ENCODE results near the gene GMPPA. TPM values are rescaled to one million over a fixed set of nuclear protein-coding genes. Genes with fewer than 3 reads are reported as not detected.

GMPPA gene
- total and polyA plus RNA-seq, 2 donors (not counting 1 experiment from before 2014, with no cell fraction given) = 38.3 to 59.7 TPM

DNA sequence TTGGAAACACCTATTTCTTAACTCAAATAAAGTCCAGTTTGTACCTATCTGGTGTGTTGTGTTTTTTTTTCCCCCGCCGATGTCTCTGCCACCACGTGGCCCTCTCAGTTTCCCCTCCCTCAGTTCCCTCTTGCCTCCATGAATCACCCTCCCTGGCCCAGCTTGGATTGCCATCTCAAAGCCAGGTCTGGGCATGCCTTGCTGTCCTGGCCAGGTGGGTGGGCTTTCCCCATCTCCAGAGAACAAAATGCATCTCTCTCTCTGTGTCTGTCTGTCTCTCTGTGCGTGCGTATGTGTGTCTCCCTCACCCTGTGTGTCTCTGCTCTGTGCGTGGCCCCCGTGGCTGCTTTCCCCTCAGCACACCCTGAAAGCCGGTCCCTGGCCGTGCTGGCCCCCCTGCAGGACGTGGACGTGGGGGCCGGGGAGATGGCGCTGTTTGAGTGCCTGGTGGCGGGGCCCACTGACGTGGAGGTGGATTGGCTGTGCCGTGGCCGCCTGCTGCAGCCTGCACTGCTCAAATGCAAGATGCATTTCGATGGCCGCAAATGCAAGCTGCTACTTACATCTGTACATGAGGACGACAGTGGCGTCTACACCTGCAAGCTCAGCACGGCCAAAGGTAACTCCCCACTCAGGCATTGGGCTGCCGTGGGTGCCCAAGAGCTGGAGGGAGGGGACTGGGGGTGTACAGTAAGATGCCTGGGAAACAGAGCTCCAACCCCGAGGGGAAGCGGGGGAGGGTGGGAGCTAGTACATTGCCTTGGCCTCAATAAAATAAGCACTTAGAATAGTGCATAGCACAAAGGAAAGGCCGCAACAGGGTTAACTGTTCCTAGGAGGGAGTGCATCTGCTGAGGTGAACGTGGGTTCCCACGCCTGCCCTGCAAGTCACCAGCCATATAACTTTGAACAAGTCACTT, 31.6 kb upstream of the GMPPA start:
- Histone ChIP-seq H2AFZ (ENCODE audit: low read length) (no peak overlapping the region), H3K27ac (ENCODE audit: insufficient read depth, low read length) (no peak overlapping the region), H3K4me3 (replicated peaks in 1 of 4; ENCODE audit: control extremely low read depth in 1 of 4, insufficient read depth in 1 of 4, low read depth in 3 of 4, low read length in 4 of 4) (no peak overlapping the region), H3K79me2 (ENCODE audit: control insufficient read depth, insufficient read depth, low read length) (no peaks in the 10 kb centered on the region), H3K9ac (ENCODE audit: insufficient read depth, low read length) (no peak overlapping the region), H3K4me2 (ENCODE audit: extremely low read depth, insufficient read depth, low read length) (no peak overlapping the region), H4K20me1 (ENCODE audit: control insufficient read depth, extremely low read depth, insufficient read depth, low read length) (no peaks in the 10 kb centered on the region), H3K27me3 (ENCODE audit: control insufficient read depth, insufficient read depth, low read length) (no peaks in the 10 kb centered on the region), H3K9me3 (ENCODE audit: control insufficient read depth, insufficient read depth, low read depth, low read length) (no peaks in the 10 kb centered on the region), H3K36me3 (ENCODE audit: control insufficient read depth, insufficient read depth, low read length) (peaks cover 7% of the 10 kb centered on the region), H3K4me1 (ENCODE audit: control insufficient read depth, extremely low read depth, insufficient read depth, low read length) (peaks cover 7% of the 10 kb centered on the region)
- TF ChIP-seq EZH2 (IDR thresholded peaks at IDR 0.05; ENCODE audit: low read length, missing control alignments) = no peak
- TF ChIP-seq, protein P1, sequence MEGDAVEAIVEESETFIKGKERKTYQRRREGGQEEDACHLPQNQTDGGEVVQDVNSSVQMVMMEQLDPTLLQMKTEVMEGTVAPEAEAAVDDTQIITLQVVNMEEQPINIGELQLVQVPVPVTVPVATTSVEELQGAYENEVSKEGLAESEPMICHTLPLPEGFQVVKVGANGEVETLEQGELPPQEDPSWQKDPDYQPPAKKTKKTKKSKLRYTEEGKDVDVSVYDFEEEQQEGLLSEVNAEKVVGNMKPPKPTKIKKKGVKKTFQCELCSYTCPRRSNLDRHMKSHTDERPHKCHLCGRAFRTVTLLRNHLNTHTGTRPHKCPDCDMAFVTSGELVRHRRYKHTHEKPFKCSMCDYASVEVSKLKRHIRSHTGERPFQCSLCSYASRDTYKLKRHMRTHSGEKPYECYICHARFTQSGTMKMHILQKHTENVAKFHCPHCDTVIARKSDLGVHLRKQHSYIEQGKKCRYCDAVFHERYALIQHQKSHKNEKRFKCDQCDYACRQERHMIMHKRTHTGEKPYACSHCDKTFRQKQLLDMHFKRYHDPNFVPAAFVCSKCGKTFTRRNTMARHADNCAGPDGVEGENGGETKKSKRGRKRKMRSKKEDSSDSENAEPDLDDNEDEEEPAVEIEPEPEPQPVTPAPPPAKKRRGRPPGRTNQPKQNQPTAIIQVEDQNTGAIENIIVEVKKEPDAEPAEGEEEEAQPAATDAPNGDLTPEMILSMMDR (conservative IDR thresholded peaks at IDR 0.05 in 1 of 2, IDR thresholded peaks at IDR 0.05 in 1 of 2; ENCODE audit: low read depth in 1 of 2, low read length in 2 of 2) = no peak
- no peak for DNase-seq (ENCODE audit: low read depth in 2 of 2)

DNA sequence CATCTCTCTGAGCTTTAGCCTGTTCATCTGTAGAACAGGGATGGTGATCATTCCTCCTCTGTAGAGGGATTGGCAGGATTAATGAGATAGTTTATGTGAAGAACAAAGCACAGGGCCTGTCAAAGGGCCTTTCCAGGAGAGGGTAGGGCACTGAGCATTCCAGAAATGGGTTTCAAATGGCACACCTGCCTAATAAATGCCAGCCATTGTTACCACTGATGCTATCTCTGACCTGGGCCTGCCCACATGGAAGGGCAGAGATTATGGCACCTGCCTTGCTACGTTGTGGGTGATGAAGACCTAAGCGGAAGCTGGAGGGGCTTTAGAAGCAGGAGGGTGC, 31.0 kb upstream of the GMPPA start:
- H3K4me1 ChIP-seq (ENCODE audit: control insufficient read depth, extremely low read depth, insufficient read depth, low read length) = peaks cover 7% of the 10 kb centered on the region

More for the DNA sequence above, 31.0 kb upstream of the GMPPA start:
- H3K27me3 ChIP-seq (ENCODE audit: control insufficient read depth, insufficient read depth, low read length) = no peaks in the 10 kb centered on the region
- no peak overlapping the region for H3K4me2 ChIP-seq (ENCODE audit: extremely low read depth, insufficient read depth, low read length)
- no peak for TF ChIP-seq EZH2 (IDR thresholded peaks at IDR 0.05; ENCODE audit: low read length, missing control alignments)
- TF ChIP-seq, protein P1 (conservative IDR thresholded peaks at IDR 0.05 in 1 of 2, IDR thresholded peaks at IDR 0.05 in 1 of 2; ENCODE audit: low read depth in 1 of 2, low read length in 2 of 2) = no peak
- H3K27ac ChIP-seq (ENCODE audit: insufficient read depth, low read length) = no peak overlapping the region
- H3K9ac ChIP-seq (ENCODE audit: insufficient read depth, low read length) = no peak overlapping the region
- no peak overlapping the region for H3K4me3 ChIP-seq (replicated peaks in 1 of 4; ENCODE audit: control extremely low read depth in 1 of 4, insufficient read depth in 1 of 4, low read depth in 3 of 4, low read length in 4 of 4)
- H4K20me1 ChIP-seq (ENCODE audit: control insufficient read depth, extremely low read depth, insufficient read depth, low read length) = no peaks in the 10 kb centered on the region
- H3K36me3 ChIP-seq (ENCODE audit: control insufficient read depth, insufficient read depth, low read length) = peaks cover 7% of the 10 kb centered on the region
- no peak overlapping the region for H2AFZ ChIP-seq (ENCODE audit: low read length)
- no peak for DNase-seq (ENCODE audit: low read depth in 2 of 2)
- H3K79me2 ChIP-seq (ENCODE audit: control insufficient read depth, insufficient read depth, low read length) = no peaks in the 10 kb centered on the region
- H3K9me3 ChIP-seq (ENCODE audit: control insufficient read depth, insufficient read depth, low read depth, low read length) = no peaks in the 10 kb centered on the region

All from fibroblast of lung (primary cell).